B cell (primary cell): Measurements from ENCODE around the gene DNM2. TPM values are rescaled to one million over a fixed set of nuclear protein-coding genes. Genes with fewer than 3 reads are reported as not detected.

Experiments used
- ATAC-seq: fragments of 200-7000 bp; cut with Tn5 transposase; one replicate; pipeline ENCODE4 v1.10.0; 2021; ENCODE audit warnings: low read depth, mild to moderate bottlenecking, moderate number of reproducible peaks, moderate library complexity
- CTCF ChIA-PET: fragments of 350-600 bp; sonication (Branson Sonifier 250); formaldehyde crosslinking; loops from one replicate; lab custom pipeline; 2021; ENCODE audit warnings: antibody characterized with exemption, inconsistent platforms; lab: Charles Lee
- POLR2A ChIA-PET: fragments of 350-600 bp; sonication (Branson Sonifier 250); formaldehyde crosslinking; loops from one replicate; lab custom pipeline; 2021; ENCODE audit warnings: antibody characterized with exemption; lab: Charles Lee
- DNase-seq: peaks from one replicate; pipeline ENCODE4 v3.0.0; 2013
- H2AFZ ChIP-seq: 2 replicates; pipeline ENCODE4 v1.6.1; 2012; ENCODE audit warnings: mild to moderate bottlenecking, low read depth, low read length; ENCODE audit not compliant: insufficient read depth, poor library complexity, severe bottlenecking
- H3K27ac ChIP-seq, 2 donors: 1 replicate in 1 of 2; 2 replicates in 1 of 2; pipeline ENCODE4 v1.5.1; 2012 to 2013; ENCODE audit warnings: low read length in 2 of 2, mild to moderate bottlenecking in 2 of 2, moderate library complexity in 1 of 2
- H3K27me3 ChIP-seq, 4 experiments: fragments of 200-600 bp in 1 of 4; sonication (generic) in 1 of 4; replicated peaks in 1 of 4; 1 replicate in 2 of 4; 2 replicates in 2 of 4; pipeline versions ENCODE4 v1.6.1 to v1.7.0; 2013 to 2016; ENCODE audit warnings: low read length in 3 of 4, mild to moderate bottlenecking in 2 of 4, mixed read lengths in 1 of 4, moderate library complexity in 1 of 4; ENCODE audit not compliant: insufficient read depth in 4 of 4, control insufficient read depth in 3 of 4; ENCODE audit errors: control extremely low read depth in 1 of 4
- H3K36me3 ChIP-seq, 2 experiments: replicated peaks in 1 of 2; 1 replicate in 1 of 2; 2 replicates in 1 of 2; pipeline versions ENCODE4 v1.6.1 to v1.7.1; 2013; ENCODE audit warnings: low read length in 1 of 2; ENCODE audit not compliant: insufficient read depth in 2 of 2, control insufficient read depth in 1 of 2; ENCODE audit errors: control extremely low read depth in 1 of 2, extremely low read depth in 1 of 2
- H3K4me1 ChIP-seq, 2 donors: fragments of 200-600 bp in 1 of 2; sonication (generic) in 1 of 2; 1 replicate in 1 of 2; 2 replicates in 1 of 2; pipeline versions ENCODE4 v1.5.1 to v1.6.1; 2013 to 2017; ENCODE audit warnings: low read length in 2 of 2; ENCODE audit not compliant: control insufficient read depth in 2 of 2, insufficient read depth in 2 of 2
- H3K4me2 ChIP-seq: replicated peaks from 2 replicates; pipeline ENCODE3; 2012; ENCODE audit warnings: mild to moderate bottlenecking, low read depth, low read length; ENCODE audit not compliant: poor library complexity, severe bottlenecking
- H3K4me3 ChIP-seq, 5 experiments: fragments of 200-600 bp in 1 of 5; sonication (generic) in 1 of 5; 1 replicate in 3 of 5; 2 replicates in 2 of 5; pipeline versions ENCODE4 v1.5.1 to v1.7.0; 2011 to 2016; ENCODE audit warnings: low read length in 4 of 5, mild to moderate bottlenecking in 4 of 5, low read depth in 2 of 5, control low read depth in 1 of 5, moderate library complexity in 1 of 5; ENCODE audit not compliant: insufficient read depth in 1 of 5; ENCODE audit errors: control extremely low read depth in 1 of 5, extremely low read depth in 1 of 5
- H3K79me2 ChIP-seq: fragments of 200-600 bp; sonication (generic); one replicate; pipeline ENCODE4 v1.6.0; 2016; ENCODE audit warnings: low read length; ENCODE audit not compliant: control insufficient read depth, insufficient read depth
- H3K9ac ChIP-seq: fragments of 200-600 bp; sonication (generic); 2 replicates; pipeline ENCODE4 v1.6.1; 2017; ENCODE audit warnings: mild to moderate bottlenecking, low read length, moderate library complexity
- H3K9me3 ChIP-seq, 3 donors: one replicate each; pipeline versions ENCODE4 v1.6.1 to v1.7.1; 2013; ENCODE audit warnings: low read length in 2 of 3; ENCODE audit not compliant: control insufficient read depth in 2 of 3, insufficient read depth in 1 of 3; ENCODE audit errors: control extremely low read depth in 1 of 3
- H4K20me1 ChIP-seq: 2 replicates; pipeline ENCODE4 v1.6.0; 2012; ENCODE audit warnings: mild to moderate bottlenecking, low read length; ENCODE audit not compliant: insufficient read depth, control insufficient read depth, poor library complexity, severe bottlenecking
- H3K27ac Mint-ChIP-seq: one replicate; pipeline ENCODE4 v1.8.0; 2021; ENCODE audit warnings: mixed read lengths
- H3K27me3 Mint-ChIP-seq: one replicate; pipeline ENCODE4 v1.8.0; 2021; ENCODE audit warnings: mixed read lengths
- H3K4me1 Mint-ChIP-seq: one replicate; pipeline ENCODE4 v1.8.0; 2021; ENCODE audit warnings: mixed read lengths
- H3K4me3 Mint-ChIP-seq: one replicate; pipeline ENCODE4 v1.8.0; 2021; ENCODE audit warnings: mixed read lengths
- H3K9me3 Mint-ChIP-seq: one replicate; pipeline ENCODE4 v1.8.0; 2022; ENCODE audit warnings: mixed read lengths; ENCODE audit not compliant: insufficient read depth
- EZH2 ChIP-seq: IDR thresholded peaks from 2 replicates; pipeline ENCODE4 v1.6.1; 2012; ENCODE audit warnings: borderline replicate concordance, low read depth, mild to moderate bottlenecking, moderate library complexity, low read length; ENCODE audit not compliant: insufficient read depth, poor library complexity, severe bottlenecking
- WGBS: methylation state at CpG from one replicate; pipeline ENCODE4 v1.1.5; 2013; ENCODE audit warnings: missing lambda C conversion rate; ENCODE audit not compliant: insufficient coverage; 5-methylcytosine and 5-hydroxymethylcytosine counted together
- intact Hi-C: fragments of 100-400 bp; cut with micrococcal nuclease; formaldehyde crosslinking; loops from one replicate; pipeline ENCODE4 v1.10.0; 2022
- polyA plus RNA-seq: library from polyadenylated mRNA; depleted of rRNA; stranded (reverse); fragments of >200 nt; gene quantifications from 2 replicates; pipeline ENCODE4 v1.2.3, GENCODE V29; 2012
- total RNA-seq, 2 donors: library from RNA; stranded (reverse); fragments of 120-200 nt in 1 of 2; gene quantifications; 1 replicate in 1 of 2; 2 replicates in 1 of 2; pipeline versions ENCODE4 v1.2.3 to v1.2.4, GENCODE V29; 2013 to 2022
- TF ChIP-seq, protein P1 (sequence below): fragments of 200-600 bp; IDR thresholded peaks from one replicate; pipeline ENCODE4 v1.8.0; 2022; ENCODE audit warnings: antibody characterized with exemption, mild to moderate bottlenecking

DNM2 gene
- total and polyA plus RNA-seq, 2 donors (not counting 1 experiment from before 2014, with no cell fraction given), result 163 to 353 TPM

GRCh38 chr19:10862561-10863106 is 144.8 kb downstream of the DNM2 start:
- no peaks in the 10 kb centered on the region for H3K36me3 ChIP-seq
- no peak overlapping the region for H3K27ac ChIP-seq
- H4K20me1 ChIP-seq, result no peaks in the 10 kb centered on the region
- intact Hi-C loops, result no loop called here
- DNase-seq, result peak; percentile 10
- 89% methylated on average over 3 of the region's 6 CpGs for WGBS
- peaks cover 0 to 2% (median 0%) of the 10 kb centered on the region in 4 experiments for H3K27me3 ChIP-seq
- no peak overlapping the region for H3K4me3 ChIP-seq
- CTCF ChIA-PET, result interaction anchor here (0.5 to 7.4 kb wide), 9 partner anchors 13 to 603 kb away, joined by 3 to 62 read pairs (median 3); partner anchors contain the start of genes DNM2, QTRT1 and TMED1
- H3K27ac Mint-ChIP-seq, result no peak overlapping the region
- H3K9me3 ChIP-seq, result no peaks in the 10 kb centered on the region
- ATAC-seq, result no peak
- TF ChIP-seq, protein P1, sequence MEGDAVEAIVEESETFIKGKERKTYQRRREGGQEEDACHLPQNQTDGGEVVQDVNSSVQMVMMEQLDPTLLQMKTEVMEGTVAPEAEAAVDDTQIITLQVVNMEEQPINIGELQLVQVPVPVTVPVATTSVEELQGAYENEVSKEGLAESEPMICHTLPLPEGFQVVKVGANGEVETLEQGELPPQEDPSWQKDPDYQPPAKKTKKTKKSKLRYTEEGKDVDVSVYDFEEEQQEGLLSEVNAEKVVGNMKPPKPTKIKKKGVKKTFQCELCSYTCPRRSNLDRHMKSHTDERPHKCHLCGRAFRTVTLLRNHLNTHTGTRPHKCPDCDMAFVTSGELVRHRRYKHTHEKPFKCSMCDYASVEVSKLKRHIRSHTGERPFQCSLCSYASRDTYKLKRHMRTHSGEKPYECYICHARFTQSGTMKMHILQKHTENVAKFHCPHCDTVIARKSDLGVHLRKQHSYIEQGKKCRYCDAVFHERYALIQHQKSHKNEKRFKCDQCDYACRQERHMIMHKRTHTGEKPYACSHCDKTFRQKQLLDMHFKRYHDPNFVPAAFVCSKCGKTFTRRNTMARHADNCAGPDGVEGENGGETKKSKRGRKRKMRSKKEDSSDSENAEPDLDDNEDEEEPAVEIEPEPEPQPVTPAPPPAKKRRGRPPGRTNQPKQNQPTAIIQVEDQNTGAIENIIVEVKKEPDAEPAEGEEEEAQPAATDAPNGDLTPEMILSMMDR, result no peak
- no peak for TF ChIP-seq EZH2
- H3K4me1 ChIP-seq, result peaks cover 3 to 12% of the 10 kb centered on the region in 2 donors
- H3K4me1 Mint-ChIP-seq, result peaks cover 19% of the 10 kb centered on the region
- no peak overlapping the region for H2AFZ ChIP-seq
- POLR2A ChIA-PET, result no interaction called here
- H3K4me2 ChIP-seq, result no peak overlapping the region
- no peaks in the 10 kb centered on the region for H3K79me2 ChIP-seq
- H3K9ac ChIP-seq, result no peak overlapping the region
- no peaks in the 10 kb centered on the region for H3K27me3 Mint-ChIP-seq
- H3K9me3 Mint-ChIP-seq, result no peaks in the 10 kb centered on the region
- no peak overlapping the region for H3K4me3 Mint-ChIP-seq

- Histone ChIP-seq H3K4me3 (no peak overlapping the region), H3K36me3 (no peaks in the 10 kb centered on the region), H3K4me2 (no peak overlapping the region), H3K27me3 (peaks cover 0 to 2% (median 0%) of the 10 kb centered on the region in 4 experiments), H3K9ac (no peak overlapping the region), H3K9me3 (no peaks in the 10 kb centered on the region), H3K27ac (no peak overlapping the region), H4K20me1 (no peaks in the 10 kb centered on the region), H2AFZ (peak overlapping the region; percentile 81), H3K4me1 (peaks cover 9 to 18% of the 10 kb centered on the region in 2 donors), H3K79me2 (no peaks in the 10 kb centered on the region)
- no peaks in the 10 kb centered on the region for H3K9me3 Mint-ChIP-seq
- H3K4me3 Mint-ChIP-seq, result no peak overlapping the region
- no peak overlapping the region for H3K27ac Mint-ChIP-seq
- POLR2A ChIA-PET, result interaction anchor here (0.6 to 1.1 kb wide), 2 partner anchors 27 to 62 kb away, joined by 3 to 5 read pairs; partner anchors contain the start of gene TMED1
- WGBS, result 95% methylated on average over 15 of the region's 18 CpGs
- no peak for ATAC-seq
- peaks cover 24% of the 10 kb centered on the region for H3K4me1 Mint-ChIP-seq
- intact Hi-C loops, result no loop called here
- DNase-seq, result peak; percentile 11
- H3K27me3 Mint-ChIP-seq, result no peaks in the 10 kb centered on the region
- CTCF ChIA-PET, result interaction anchor here (0.7 to 7.4 kb wide), 23 partner anchors 8 to 603 kb away, joined by 3 to 62 read pairs (median 4); partner anchors contain the start of genes DNM2, QTRT1 and TMED1
- TF ChIP-seq EZH2, result no peak
- TF ChIP-seq, protein P1, result no peak
Measured at GRCh38 chr19:10863107-10863717, 145.3 kb downstream of the DNM2 start.
